RPMI7951 (cell line): Measurements from ENCODE around the gene RSRC1. TPM values are rescaled to one million over a fixed set of nuclear protein-coding genes. Genes with fewer than 3 reads are reported as not detected.

Experiments
- DNase-seq: peaks from one replicate; pipeline ENCODE4 v3.0.0-alpha.2; 2012; ENCODE audit warnings: low read depth
- total RNA-seq: library from RNA; depleted of rRNA; stranded (reverse); fragments of >200 nt; shearing (Covaris generic); gene quantifications from 2 replicates; pipeline ENCODE4 v1.2.3, GENCODE V29; 2014

Gene RSRC1
- total RNA-seq, 1 experiment from 2014 or later, result 83.5 TPM

DNA sequence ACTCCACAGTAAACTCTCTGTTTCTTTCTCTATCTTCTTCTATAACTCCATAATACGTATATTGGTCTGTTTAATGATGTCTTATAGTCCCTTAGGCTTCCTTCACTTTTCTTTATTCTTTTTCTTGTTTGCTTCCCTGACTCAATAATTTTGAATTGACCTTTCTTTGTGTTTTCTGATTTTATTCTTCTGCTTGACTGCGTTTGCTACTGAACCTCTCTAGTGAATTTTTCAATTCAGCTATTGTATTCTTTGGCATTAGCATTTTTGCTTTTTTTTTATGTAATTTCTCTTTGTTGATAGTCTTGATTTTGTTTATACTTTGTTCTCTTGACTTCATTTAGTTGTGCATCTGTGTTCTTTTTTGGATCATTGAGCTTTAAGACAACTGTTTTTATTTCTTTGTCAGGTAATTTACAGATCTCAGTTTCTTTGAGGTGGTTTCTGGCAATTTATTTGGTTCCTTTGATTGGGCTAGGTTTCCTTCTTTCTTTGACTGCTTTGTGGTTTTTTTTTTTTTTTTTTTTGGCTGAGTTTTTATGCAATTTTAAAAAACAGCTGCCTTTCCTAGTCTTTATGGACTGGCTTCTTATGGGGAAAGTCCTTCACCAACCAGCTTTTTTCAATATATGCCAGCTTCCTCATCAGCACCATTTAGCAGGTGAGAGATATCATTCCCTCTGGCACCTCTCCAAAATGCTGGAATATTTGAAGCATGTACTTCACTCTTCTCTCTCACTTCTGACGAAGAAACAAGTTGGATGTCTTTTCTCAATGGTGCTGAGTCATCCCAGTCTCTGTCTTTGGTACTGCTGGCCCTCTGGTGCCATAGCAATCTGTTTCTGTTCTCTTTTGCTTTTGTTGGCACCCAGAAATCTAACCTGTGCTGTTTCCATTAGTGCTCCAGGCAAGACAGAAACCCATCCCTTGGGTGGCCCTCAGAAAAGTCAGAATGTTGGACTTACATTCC lies 17.6 kb downstream of the RSRC1 start:
- DNase-seq, result peak; percentile 80

DNA sequence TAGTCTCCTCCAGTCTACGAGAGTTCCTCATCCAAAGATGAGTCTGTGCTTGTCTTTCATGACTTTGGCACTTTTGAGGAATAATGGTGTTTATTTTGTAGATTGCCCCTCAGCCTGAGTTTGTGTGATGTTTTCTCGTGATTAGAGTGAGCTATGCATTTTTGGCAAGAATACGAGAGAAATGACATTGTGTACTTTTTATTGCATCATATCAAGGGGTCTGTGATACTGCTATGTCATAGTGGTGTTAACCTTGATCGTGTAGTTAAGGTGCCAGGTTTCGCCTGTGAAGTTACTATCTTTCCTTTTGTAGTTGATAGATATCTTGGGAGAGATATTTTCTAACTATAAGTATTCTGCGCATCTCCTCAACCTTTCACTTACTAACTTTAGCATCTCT lies 18.9 kb downstream of the RSRC1 start:
- DNase-seq, result no peak

DNA sequence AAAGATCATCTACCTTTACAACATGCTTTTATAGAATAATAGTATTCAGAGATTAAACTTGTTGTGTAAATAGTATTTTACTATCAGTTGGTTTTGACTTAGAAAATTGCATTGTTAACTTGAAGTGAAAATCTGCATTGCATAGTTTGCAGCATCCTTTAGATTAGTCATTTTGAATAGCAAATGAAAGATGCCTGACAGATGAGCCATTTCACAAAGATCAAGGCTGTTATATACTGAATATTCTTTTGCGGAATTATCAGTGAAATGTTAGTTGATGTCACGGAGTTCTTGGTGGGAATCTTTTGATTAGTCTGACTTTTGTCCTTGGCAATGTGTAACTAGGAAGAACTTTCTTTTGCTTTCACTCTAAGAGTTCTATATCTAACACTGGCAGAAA lies 24.5 kb downstream of the RSRC1 start:
- DNase-seq, result no peak

DNA sequence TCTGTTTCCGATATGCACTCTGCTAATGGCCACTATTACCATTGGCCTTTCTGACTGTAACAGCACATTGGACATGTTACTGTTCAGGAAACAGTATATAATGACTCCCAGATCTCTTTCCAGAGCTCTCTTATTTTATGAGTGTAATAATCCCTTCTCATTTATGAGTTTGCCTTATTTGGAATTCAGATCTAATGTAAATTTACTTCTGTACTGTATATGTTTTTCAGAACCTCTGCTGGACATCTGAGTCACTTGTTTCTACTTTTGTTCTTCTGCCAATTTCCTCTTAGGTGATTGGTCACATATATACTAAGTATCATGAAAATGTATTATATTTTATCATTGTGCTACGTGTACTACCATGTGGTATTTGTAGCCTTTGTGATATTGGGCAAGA lies 30.5 kb downstream of the RSRC1 start:
- DNase-seq, result no peak

DNA sequence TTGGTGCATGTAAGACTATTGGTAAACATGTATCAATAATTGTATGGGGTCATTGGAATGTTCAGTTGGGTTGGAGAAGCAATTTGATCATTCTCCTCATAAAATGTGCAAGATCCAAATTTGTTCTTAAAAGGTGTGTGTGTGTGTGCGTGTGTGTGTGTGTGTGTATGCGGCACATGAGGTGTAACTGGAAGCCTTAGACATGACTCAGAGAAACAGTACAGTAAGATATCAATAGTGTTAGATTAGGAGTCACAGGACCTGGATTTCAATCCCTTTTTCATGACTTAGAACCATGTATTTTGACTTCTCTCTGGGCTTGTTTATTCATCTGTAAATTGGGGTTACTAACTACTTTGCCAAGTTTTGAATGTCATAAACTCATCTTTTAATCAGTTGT lies 38.3 kb downstream of the RSRC1 start:
- no peak for DNase-seq

DNA sequence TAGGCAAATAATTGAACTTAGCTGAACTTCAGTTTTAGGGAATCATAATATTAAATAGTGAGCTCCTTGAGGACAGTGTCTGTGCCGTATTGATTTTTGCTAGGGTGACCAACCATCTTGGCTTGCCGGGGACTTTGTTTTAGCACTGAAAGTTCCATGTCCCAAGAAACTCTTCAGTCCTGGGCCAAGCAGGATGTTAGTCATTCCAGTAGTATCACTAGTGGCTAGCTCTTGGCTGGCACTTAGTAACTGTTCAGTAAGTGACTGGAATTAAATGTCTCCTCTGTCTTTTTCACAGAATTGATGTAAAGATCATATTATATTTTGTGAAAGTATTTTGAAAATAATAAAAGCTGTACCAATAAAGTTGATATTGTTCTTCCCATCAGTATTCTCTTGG lies 42.3 kb downstream of the RSRC1 start:
- peak; percentile 64 for DNase-seq

DNA sequence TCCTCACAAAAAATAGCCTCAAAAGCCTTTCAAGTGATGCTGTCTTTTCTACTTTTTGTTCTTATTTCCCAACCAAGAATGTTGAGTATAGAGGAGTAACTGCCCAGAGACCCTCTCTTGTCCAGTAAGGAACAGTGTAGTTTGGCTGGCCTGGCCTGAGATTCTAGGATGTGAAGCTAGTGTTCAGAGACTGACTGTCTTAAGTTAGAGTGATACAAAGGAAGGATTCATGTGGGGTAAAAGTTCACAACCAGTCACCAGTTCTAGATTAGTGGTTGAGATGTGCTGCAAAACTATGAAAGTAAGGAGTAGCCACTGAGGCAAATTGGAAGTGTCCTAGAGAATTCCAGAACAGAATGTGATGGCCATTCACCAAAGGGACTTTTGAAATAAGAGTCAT lies 49.1 kb downstream of the RSRC1 start:
- no peak for DNase-seq

DNA sequence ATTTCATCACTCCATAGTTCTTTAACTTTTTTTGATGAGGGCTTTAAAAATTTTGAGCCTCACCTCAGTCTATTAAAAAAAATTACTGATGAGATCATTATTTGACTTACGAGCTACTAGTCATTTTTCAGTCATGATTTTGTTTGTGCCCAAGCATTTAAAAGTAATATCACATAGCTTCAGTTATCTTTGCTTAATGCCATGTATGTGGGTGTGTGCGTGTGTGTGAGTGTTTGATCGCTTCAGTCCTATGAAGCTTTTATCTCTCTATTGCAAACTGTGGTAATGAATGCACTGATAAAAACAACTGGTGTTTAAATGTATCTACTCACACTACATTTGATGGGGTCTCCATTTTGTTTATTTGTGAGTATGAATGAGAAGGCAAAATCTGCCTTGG lies 49.8 kb downstream of the RSRC1 start:
- no peak for DNase-seq

DNA sequence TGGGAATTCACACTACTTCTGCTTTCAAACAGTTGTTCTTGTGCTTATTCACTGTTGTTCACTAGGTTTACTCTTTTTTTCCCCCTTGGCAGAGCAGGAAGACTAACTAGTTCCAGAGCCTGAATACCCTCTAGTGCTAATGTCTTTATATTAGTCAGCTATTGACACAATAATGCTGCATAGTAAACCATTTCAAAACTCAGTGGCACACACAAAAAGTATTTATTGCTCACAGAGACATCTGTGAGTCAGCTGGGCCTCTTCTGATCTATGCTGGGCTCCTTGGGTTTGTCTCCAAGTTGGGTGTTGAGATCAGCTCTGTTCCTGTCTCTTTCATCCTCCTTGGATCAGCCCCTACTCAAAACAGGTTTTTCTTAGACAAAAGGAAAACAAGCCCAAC lies 51.1 kb downstream of the RSRC1 start:
- DNase-seq, result peak; percentile 71

DNA sequence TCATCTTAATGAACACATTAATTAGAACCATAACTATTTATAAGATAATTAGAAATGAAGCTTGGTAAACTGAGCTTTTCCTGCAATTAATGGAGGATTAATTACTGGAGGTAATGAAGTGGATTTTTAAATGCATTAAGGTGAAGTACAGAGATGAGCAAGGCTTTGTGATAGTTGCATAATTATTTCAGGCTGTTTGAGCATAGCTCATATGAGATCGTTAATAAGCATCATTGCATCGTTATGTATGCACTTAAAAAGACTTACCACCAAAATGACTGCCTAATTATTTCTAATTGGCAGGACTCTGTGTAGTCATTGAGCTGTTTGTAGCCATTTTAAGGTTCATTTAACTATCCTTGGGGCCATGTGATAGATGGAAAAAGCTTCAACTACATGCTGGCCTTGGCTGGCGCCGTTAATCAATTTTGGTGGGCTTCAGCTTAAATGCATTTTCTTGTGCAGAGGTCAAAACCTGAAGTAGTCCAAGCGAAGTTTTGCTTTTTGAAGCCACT lies 55.3 kb downstream of the RSRC1 start:
- DNase-seq, result no peak

DNA sequence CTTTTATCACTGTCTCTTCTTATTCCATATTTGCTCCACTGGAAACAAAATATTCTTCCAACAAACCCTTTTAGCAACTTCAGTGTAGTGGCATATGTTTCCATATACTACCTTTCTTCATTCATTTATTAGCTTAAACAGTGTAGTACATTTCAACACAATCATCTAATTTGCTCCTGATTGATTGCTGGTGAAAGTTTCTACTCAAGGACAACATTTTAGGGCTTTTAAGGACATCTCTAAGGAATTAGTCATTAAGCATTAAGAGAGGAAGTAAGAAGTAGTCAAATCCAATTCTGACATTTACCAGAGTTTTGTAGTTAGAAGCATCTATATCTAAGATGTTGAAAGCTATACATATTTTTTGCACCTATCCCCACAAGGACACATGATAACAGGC lies 55.8 kb downstream of the RSRC1 start:
- no peak for DNase-seq

DNA sequence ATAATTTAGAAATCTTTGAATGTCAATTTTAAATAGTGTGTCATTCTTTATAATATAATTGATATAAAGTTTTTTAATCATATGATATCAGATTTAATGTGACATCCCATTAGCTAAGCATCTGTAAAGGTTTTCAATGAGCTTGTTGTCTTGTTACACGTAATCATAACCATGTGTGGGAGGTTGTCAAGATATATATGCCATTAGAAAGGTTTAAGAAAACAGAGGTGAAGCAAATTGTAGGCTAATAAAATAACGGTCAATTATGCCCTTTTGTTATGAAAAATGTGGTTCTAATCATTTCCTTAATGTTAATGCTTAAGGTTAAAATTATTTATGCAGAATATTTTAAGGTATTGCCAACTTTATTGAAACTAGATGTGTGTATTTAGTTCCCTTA lies 56.3 kb downstream of the RSRC1 start:
- no peak for DNase-seq

DNA sequence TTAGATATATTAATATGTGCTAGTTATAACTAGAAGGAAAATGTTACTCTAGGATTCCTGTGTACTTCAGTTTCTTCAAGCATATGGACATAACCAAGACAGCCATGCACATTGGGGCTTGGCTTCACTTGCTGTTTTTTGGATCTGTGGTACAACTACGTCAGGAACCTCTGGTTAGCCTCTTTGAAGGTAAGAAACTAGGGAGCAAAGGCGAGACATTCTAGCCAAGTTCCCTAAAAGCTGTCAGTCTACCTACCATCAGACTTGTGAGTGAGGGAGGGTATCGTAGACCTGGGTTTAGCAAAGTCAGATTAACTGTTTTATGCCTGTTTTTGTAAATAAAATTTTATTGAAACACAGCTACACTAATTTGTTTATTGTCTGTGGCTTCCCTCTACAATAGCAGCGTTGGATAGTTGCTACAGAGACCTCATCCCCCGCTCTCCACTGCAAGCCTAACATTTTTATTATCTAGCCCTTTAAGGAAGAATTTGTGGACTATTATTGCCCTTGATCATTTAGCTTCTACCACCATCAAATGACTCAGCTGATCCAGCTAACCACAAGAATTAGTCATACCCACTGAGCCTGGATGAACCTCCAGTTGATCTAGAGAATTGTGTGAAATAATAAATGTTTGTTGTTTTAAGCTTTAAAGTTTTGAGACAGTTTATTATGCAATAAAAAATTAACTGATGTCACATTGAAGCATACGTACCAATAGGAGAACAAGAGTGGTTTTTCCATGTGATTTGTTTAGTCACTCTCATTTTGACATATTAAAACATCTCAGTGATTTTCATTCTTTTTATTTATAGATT lies 58.1 kb downstream of the RSRC1 start:
- DNase-seq, result peak; percentile 96

DNA sequence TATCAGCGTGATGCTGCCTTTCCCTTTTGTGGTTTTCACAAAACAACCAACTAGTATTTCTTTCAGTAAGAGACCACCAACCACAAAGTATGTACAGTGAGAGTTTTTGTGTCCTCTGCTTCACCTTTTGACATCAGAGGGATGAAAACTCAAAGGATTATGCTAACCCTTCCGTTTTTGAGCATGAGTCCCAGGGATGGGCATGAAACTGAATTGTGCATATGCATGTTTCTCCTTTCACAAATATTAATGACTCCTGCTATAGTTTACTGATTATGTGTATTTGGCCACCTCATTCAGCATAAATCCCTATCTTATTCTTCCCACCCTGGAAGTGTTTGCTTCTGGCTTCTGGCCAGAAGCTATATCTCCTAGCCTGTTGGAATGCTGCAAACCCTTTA lies 59.2 kb downstream of the RSRC1 start:
- peak; percentile 16 for DNase-seq

DNA sequence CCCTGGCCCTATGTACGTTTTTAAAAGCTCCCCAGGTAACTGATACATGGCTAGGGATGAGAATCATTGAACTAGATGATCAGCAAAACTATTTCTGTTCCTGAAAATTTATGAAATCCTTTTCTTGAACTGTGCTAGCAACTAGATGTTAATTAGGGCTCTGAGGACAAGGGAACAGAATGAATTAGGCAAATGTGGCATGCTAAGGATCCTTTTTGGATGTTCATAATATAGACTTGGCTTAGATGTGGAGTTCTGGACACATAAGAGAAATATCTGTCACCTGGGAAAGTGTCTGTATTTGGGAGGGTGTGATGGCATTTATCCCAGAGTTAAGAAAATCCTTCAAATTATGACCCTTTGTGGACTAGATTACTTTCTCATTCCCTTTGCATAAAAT lies 71.2 kb downstream of the RSRC1 start:
- no peak for DNase-seq

DNA sequence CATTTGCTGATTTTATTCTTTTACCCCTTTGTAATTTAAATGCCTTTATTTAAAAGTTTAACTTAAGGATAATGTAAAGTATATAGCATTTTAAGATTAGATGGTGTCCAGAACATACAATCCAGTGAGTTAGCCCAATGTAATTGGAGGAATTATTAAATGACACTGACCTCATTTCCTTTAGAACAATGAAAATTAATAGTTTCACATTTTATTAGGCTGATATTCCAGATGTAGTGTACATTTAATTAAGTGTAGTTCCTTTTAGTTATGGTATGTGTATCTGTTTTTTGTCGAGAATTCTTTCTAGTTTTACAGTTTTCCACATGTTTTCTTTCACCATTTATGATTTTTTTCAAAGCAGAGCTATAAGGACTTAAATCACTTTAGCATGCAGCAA lies 75.8 kb downstream of the RSRC1 start:
- no peak for DNase-seq

DNA sequence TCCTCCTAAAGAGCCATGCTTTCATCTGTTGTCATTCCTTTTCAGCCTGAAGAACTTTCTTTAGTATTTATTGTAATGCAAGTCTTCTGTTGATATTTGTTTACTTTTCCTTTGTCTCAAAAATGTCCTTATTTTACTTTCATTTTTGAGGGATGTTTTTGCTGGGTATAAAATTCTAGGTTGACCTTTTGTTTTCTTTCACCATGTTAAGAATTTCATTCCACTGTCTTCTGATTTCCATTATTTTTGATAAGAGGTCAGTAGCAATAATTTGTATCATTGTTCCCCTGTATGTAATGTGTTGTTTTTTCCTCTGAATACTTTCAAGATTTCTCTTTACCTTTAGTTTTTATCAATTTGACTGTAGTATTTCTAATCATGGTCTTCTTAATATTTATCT lies 91.1 kb downstream of the RSRC1 start:
- no peak for DNase-seq

DNA sequence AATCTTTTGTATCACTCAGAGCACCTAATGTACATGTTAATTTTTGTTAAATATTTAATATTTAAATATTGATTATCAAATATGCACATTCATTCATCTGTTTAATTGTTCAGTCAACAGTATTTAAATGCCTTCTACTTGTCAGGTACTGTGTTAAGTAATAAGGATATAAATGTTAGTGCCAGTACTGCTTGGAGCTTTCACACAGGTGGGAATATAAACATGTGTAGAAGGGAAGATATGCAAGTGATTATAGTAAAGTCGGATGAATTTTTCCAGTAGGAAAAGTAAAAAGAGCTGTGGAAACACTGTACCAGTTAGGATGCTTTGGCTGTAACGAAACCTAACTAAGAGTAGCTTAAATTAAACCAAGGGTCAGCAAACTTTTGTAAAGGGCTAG lies 95.4 kb downstream of the RSRC1 start:
- DNase-seq, result no peak

DNA sequence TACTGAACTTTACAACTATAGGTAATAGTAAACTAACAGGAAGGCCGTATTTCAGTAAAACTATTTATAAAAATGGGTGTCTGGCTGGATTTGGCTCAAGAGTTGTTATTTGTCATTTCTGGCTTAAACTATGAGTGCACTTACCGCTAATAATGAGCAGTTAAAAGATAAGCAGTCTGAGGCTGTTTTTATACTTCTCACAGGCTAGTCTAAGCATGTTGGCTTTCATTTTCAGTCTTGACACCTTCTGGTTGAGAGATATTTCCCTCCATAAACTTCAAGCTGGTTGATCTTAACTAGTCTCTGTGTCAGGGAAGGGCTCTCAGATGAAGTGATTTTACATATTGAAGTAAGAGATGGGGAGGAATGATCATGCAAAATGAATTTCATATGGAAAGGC lies 96.1 kb downstream of the RSRC1 start:
- DNase-seq, result no peak

DNA sequence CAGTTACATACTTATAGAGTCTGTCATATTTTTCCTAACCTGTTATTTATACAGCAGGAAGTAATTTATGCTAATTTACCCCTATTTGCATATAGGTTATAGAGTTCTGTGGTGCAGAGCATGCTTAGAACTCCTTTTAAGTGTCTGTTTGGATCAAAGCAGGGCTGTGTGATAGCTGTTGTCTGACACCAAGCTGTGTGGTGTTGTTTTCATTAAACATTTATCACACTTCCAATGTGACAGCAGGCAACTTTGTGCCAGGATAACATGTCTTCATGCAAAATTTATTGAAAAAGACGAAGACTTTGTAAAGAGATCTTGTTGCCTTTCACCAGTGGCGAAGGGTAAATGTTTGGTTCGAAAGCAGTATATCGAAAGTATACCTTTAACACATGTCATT lies 100.2 kb downstream of the RSRC1 start:
- no peak for DNase-seq

DNA sequence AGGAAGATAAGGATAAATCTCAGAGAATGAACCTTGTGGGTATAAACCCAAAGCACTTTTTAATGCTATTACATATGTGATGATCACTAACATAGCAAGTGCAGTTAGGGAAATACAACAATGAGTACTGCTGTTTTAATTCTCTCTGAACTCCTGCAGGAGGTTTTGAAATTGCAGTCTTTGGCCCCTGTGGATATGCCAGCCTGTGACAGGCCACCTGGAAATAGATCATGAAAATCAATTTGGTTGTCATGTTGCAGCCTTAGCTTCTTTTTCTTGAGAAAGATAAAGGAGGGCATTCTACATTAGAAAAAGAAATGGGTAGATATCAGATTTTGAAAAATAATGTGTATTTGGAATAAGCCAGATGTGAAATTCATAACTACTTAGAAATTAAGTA lies 103.6 kb downstream of the RSRC1 start:
- DNase-seq, result no peak

DNA sequence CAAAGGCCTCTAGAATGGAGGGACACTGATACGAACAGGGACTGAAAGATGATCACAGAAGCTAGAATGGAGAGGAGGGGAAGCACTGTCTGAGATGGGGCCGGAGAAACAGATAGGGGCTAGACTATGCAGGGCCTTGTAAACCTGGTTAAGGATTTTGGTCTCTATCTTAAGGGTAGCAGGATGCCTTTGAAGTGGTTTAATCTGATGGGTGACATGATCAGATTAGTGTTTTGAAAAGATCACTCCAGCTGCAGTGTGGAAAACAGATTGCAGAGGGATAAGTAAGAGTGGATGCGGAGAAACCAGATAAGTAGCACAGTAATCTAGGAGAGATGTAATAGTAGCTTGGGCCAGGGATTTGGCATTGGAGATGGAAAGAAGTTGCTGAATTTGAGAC lies 108.1 kb downstream of the RSRC1 start:
- DNase-seq, result no peak

DNA sequence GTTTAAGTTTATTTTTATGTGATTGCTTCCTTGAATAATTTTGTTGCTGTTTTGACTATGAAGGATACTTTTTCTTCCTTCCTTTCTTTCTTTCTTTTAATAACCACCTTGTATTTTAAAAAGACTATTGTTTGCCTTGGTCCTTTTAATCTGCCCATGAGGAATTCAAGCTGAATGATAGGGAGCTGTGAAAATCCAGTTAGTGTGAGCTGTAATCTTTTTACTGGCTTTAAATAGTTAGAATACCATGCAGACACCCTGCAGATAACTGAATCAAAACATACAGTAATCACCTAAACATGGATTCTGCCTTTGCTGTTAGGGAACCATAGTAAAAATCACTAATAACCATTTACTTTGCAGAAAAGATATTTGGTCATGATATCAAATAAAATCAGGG lies 110.7 kb downstream of the RSRC1 start:
- DNase-seq, result no peak
